Measurements from ENCODE around the gene SLC6A18.

The SLC6A18 gene

GRCh38 chr5:1187234-1187949, 37.8 kb upstream of the SLC6A18 start:
- DNase-seq, result no peak

GRCh38 chr5:1187950-1188334, 37.2 kb upstream of the SLC6A18 start:
- DNase-seq, result no peak

- DNase-seq, result no peak
Observed at GRCh38 chr5:1188464-1188863, 36.7 kb upstream of the SLC6A18 start.

- no peak for DNase-seq
Observed at GRCh38 chr5:1189269-1189668, 35.9 kb upstream of the SLC6A18 start.

- no peak for DNase-seq
Observed at GRCh38 chr5:1190278-1190677, 34.9 kb upstream of the SLC6A18 start.

GRCh38 chr5:1190837-1191239, 34.3 kb upstream of the SLC6A18 start:
- no peak for DNase-seq

- no peak for DNase-seq
Observed at GRCh38 chr5:1192971-1193590, 32.1 kb upstream of the SLC6A18 start.

- no peak for DNase-seq
Observed at GRCh38 chr5:1193591-1193985, 31.6 kb upstream of the SLC6A18 start.

GRCh38 chr5:1194378-1194777, 30.8 kb upstream of the SLC6A18 start:
- DNase-seq, result no peak

GRCh38 chr5:1195439-1195838, 29.7 kb upstream of the SLC6A18 start:
- DNase-seq, result no peak

GRCh38 chr5:1195916-1196315, 29.3 kb upstream of the SLC6A18 start:
- no peak for DNase-seq

GRCh38 chr5:1196562-1196961, 28.6 kb upstream of the SLC6A18 start:
- no peak for DNase-seq

- no peak for DNase-seq
Observed at GRCh38 chr5:1197876-1198666, 27.1 kb upstream of the SLC6A18 start.

- no peak for DNase-seq
Observed at GRCh38 chr5:1199340-1199648, 25.9 kb upstream of the SLC6A18 start.

GRCh38 chr5:1199649-1200494, 25.3 kb upstream of the SLC6A18 start:
- DNase-seq, result no peak

- DNase-seq, result no peak
Observed at GRCh38 chr5:1200495-1201326, 24.5 kb upstream of the SLC6A18 start.

GRCh38 chr5:1201327-1202025, 23.7 kb upstream of the SLC6A18 start, which contains the start of gene SLC6A19:
Gene SLC6A19, plus strand, starts transcription at chr5:1201595. Its CDS starts 56 bp downstream, at chr5:1201651.
- DNase-seq, result no peak

- no peak for DNase-seq
Observed at GRCh38 chr5:1202026-1202797, 23.0 kb upstream of the SLC6A18 start.

GRCh38 chr5:1202798-1203185, 22.4 kb upstream of the SLC6A18 start:
- no peak for DNase-seq

GRCh38 chr5:1203311-1203967, 21.7 kb upstream of the SLC6A18 start:
- DNase-seq, result no peak
